Osteocyte (in vitro differentiated cells): Measurements from ENCODE around the gene NLRP3. TPM values are rescaled to one million over a fixed set of nuclear protein-coding genes. Genes with fewer than 3 reads are reported as not detected.

Experiments used
- DNase-seq: peaks from one replicate; pipeline ENCODE4 v3.0.0; 2021; ENCODE audit warnings: mixed read lengths; ENCODE audit not compliant: unreplicated experiment; ENCODE audit errors: extremely low spot score
- H3K27ac Mint-ChIP-seq: one replicate; pipeline ENCODE4 v1.8.0; 2021; ENCODE audit warnings: mild to moderate bottlenecking, mixed read lengths; ENCODE audit not compliant: unreplicated experiment
- H3K27me3 Mint-ChIP-seq: one replicate; pipeline ENCODE4 v1.8.0; 2021; ENCODE audit warnings: mixed read lengths; ENCODE audit not compliant: unreplicated experiment
- H3K36me3 Mint-ChIP-seq: one replicate; pipeline ENCODE4 v1.8.0; 2021; ENCODE audit warnings: mixed read lengths; ENCODE audit not compliant: unreplicated experiment
- H3K4me1 Mint-ChIP-seq: one replicate; pipeline ENCODE4 v1.8.0; 2021; ENCODE audit warnings: mixed read lengths; ENCODE audit not compliant: unreplicated experiment
- H3K4me3 Mint-ChIP-seq: one replicate; pipeline ENCODE4 v1.8.0; 2021; ENCODE audit warnings: mild to moderate bottlenecking, moderate library complexity, mixed read lengths; ENCODE audit not compliant: unreplicated experiment
- H3K9me3 Mint-ChIP-seq: one replicate; pipeline ENCODE4 v1.8.0; 2021; ENCODE audit warnings: mixed read lengths; ENCODE audit not compliant: unreplicated experiment
- CTCF ChIP-seq: fragments of 200-600 bp; sonication (generic); IDR thresholded peaks from 2 replicates; pipeline ENCODE4 v1.5.0; 2021; ENCODE audit warnings: antibody characterized with exemption, mild to moderate bottlenecking, moderate library complexity
- total RNA-seq: library from RNA; stranded (reverse); gene quantifications from 2 replicates; pipeline ENCODE4 v1.2.1, GENCODE V29; 2021

The NLRP3 gene
- total RNA-seq, 1 donor from 2014 or later, result 0.16 TPM

- Mint-ChIP-seq H3K27me3 (peaks cover 15% of the 10 kb centered on the region), H3K36me3 (no peaks in the 10 kb centered on the region), H3K27ac (no peak overlapping the region), H3K4me3 (no peak overlapping the region), H3K9me3 (no peaks in the 10 kb centered on the region), H3K4me1 (no peaks in the 10 kb centered on the region)
- TF ChIP-seq CTCF, result no peak
- DNase-seq, result no peak
Observed at GRCh38 chr1:247417831-247418230, 1.9 kb downstream of the NLRP3 start.

GRCh38 chr1:247419336-247419735 lies 3.4 kb downstream of the NLRP3 start:
- DNase-seq, result no peak
- Mint-ChIP-seq H3K4me3 (no peak overlapping the region), H3K27me3 (peaks cover 8% of the 10 kb centered on the region), H3K27ac (no peak overlapping the region), H3K36me3 (no peaks in the 10 kb centered on the region), H3K9me3 (no peaks in the 10 kb centered on the region), H3K4me1 (no peaks in the 10 kb centered on the region)
- TF ChIP-seq CTCF, result no peak

GRCh38 chr1:247421074-247421473 lies 5.1 kb downstream of the NLRP3 start:
- DNase-seq, result no peak
- no peak overlapping the region for H3K4me3 Mint-ChIP-seq
- peaks cover 8% of the 10 kb centered on the region for H3K27me3 Mint-ChIP-seq
- H3K9me3 Mint-ChIP-seq, result no peaks in the 10 kb centered on the region
- H3K27ac Mint-ChIP-seq, result no peak overlapping the region
- TF ChIP-seq CTCF, result no peak
- no peaks in the 10 kb centered on the region for H3K4me1 Mint-ChIP-seq
- no peaks in the 10 kb centered on the region for H3K36me3 Mint-ChIP-seq

GRCh38 chr1:247429496-247429895 lies 13.5 kb downstream of the NLRP3 start:
- Mint-ChIP-seq H3K9me3 (no peaks in the 10 kb centered on the region), H3K4me1 (no peaks in the 10 kb centered on the region), H3K27ac (no peak overlapping the region), H3K27me3 (peaks cover 6% of the 10 kb centered on the region), H3K4me3 (no peak overlapping the region), H3K36me3 (no peaks in the 10 kb centered on the region)
- DNase-seq, result no peak
- no peak for TF ChIP-seq CTCF

- no peak for DNase-seq
- Mint-ChIP-seq H3K27me3 (peaks cover 6% of the 10 kb centered on the region), H3K4me3 (no peak overlapping the region), H3K27ac (no peak overlapping the region), H3K36me3 (no peaks in the 10 kb centered on the region), H3K9me3 (no peaks in the 10 kb centered on the region), H3K4me1 (no peaks in the 10 kb centered on the region)
- no peak for TF ChIP-seq CTCF
Observed at GRCh38 chr1:247430434-247430833, 14.5 kb downstream of the NLRP3 start.
